Adrenal gland (tissue), 12 donors: Measurements from ENCODE around the gene EIF2D. TPM values are rescaled to one million over a fixed set of nuclear protein-coding genes. Genes with fewer than 3 reads are reported as not detected.

Source experiments
- DNase-seq, 7 donors: peaks; one replicate each; pipeline ENCODE4 v3.0.0-alpha.2; 2019 to 2020
- H3K27ac ChIP-seq, 5 donors: fragments of 200-600 bp; sonication (generic) in 4 of 5; 1 replicate in 3 of 5; 2 replicates in 2 of 5; pipeline versions ENCODE4 v1.5.1 to v1.8.0; 2016 to 2020; ENCODE audit warnings: mild to moderate bottlenecking in 1 of 5
- H3K27me3 ChIP-seq: fragments of 200-600 bp; 2 replicates; pipeline ENCODE4 v1.8.0; 2021
- H3K36me3 ChIP-seq, 2 donors: fragments of 200-600 bp; replicated peaks in 1 of 2; 1 replicate in 1 of 2; 2 replicates in 1 of 2; pipeline versions ENCODE4 v1.5.1 to v1.8.0; 2018 to 2022
- H3K4me1 ChIP-seq, 2 donors: fragments of 200-600 bp; replicated peaks in 1 of 2; 1 replicate in 1 of 2; 2 replicates in 1 of 2; pipeline versions ENCODE4 v1.5.1 to v1.8.0; 2018 to 2021
- H3K4me3 ChIP-seq, 4 donors: fragments of 200-600 bp; sonication (generic) in 3 of 4; one replicate each; pipeline ENCODE4 v1.5.1; 2016 to 2018
- H3K9me3 ChIP-seq, 3 donors: fragments of 200-600 bp; sonication (generic) in 1 of 3; replicated peaks in 1 of 3; 1 replicate in 2 of 3; 2 replicates in 1 of 3; pipeline versions ENCODE4 v1.5.1 to v1.8.0; 2016 to 2021
- POLR2A ChIP-seq, 2 donors: fragments of 450-650 bp; IDR thresholded peaks; one replicate each; pipeline ENCODE4 v1.6.1; 2017; ENCODE audit warnings: antibody characterized with exemption in 2 of 2, mild to moderate bottlenecking in 2 of 2, moderate library complexity in 1 of 2
- WGBS, 4 donors: extraction: QIAGEN DNeasy Blood & Tissue Kit in 2 of 4; methylation state at CpG; one replicate each; pipeline versions ENCODE4 v1.1.5 to v1.1.7; 2013 to 2017; 5-methylcytosine and 5-hydroxymethylcytosine counted together
- intact Hi-C, 2 donors: fragments of 100-400 bp; cut with DNase I; formaldehyde crosslinking; loops; one replicate each; pipeline versions ENCODE4 v1.14.1 to v1.15.0; 2022 to 2023
- polyA plus RNA-seq, 3 donors: library from polyadenylated mRNA; stranded (reverse); fragments of 200-250 nt in 2 of 3; fragments of 350-450 nt in 1 of 3; fragmentation: Illumina TruSeq in 1 of 3; extraction: RNeasy Lipid Tissue Mini Kit (QIAGEN cat#74804) in 1 of 3; gene quantifications; one replicate each; pipeline ENCODE4 v1.2.3, GENCODE V29; 2013 to 2014
- total RNA-seq, 9 donors: library from RNA; depleted of rRNA in 4 of 9; stranded (reverse); fragments of >200 nt in 4 of 9; fragments of 120-200 nt in 1 of 9; fragmentation: NEBNext Ultra II Directional in 1 of 9; extraction: Animal tissue kit (Norgen Biotek cat#: 25700) in 1 of 9; gene quantifications; one replicate each; pipeline versions ENCODE4 v1.1.0 to v1.2.4, GENCODE V29; 2013 to 2023
- TF ChIP-seq, protein P1 (sequence below), 6 experiments: fragments of 450-650 bp in 4 of 6; fragments of 200-600 bp in 2 of 6; sonication (generic) in 1 of 6; IDR thresholded peaks; 1 replicate in 5 of 6; 2 replicates in 1 of 6; pipeline versions ENCODE4 v1.5.1 to v1.8.0; 2016 to 2021; ENCODE audit warnings: antibody characterized with exemption in 6 of 6, mild to moderate bottlenecking in 2 of 6, moderate library complexity in 1 of 6
- donor health status: healthy with polysubstance abuse.
- donor health status: Bipolar disorder and iron deficiency.
- donor health status: DM: yes; HTN: yes; CAD: no.
- donor health status: DM: no; HTN: no; CAD: no.
- donor health status: DM: no; HTN: no; CAD: no.
- donor health status: DM: yes; HTN: yes; CAD: no.

Gene EIF2D
- total and polyA plus RNA-seq, 12 donors = 31.6 to 95.4 (median 54.0) TPM

DNA sequence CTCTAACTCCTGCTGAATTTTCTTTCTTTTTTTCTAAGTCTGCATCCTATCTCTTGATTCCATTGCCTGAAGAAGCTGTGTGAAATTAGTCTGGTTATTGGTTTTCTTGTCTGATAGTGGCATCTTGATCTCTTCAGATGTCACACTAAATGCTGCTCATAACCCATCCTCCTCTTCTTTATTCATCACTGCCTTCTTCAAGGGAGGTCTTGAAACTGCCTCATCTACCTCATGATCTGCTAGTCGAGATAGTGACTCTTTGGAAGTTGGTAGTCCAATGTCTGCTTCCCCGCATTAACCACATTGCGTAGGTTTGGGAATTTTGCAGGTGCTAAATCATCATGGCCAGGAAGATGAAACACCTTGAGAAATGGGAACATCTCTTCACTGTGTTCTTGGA lies 38.7 kb upstream of the EIF2D start:
- H3K4me3 ChIP-seq = no peak overlapping the region
- H3K27me3 ChIP-seq = no peaks in the 10 kb centered on the region
- no peaks in the 10 kb centered on the region for H3K4me1 ChIP-seq
- intact Hi-C loops = no loop called here
- no peak overlapping the region for H3K27ac ChIP-seq
- TF ChIP-seq, protein P1, sequence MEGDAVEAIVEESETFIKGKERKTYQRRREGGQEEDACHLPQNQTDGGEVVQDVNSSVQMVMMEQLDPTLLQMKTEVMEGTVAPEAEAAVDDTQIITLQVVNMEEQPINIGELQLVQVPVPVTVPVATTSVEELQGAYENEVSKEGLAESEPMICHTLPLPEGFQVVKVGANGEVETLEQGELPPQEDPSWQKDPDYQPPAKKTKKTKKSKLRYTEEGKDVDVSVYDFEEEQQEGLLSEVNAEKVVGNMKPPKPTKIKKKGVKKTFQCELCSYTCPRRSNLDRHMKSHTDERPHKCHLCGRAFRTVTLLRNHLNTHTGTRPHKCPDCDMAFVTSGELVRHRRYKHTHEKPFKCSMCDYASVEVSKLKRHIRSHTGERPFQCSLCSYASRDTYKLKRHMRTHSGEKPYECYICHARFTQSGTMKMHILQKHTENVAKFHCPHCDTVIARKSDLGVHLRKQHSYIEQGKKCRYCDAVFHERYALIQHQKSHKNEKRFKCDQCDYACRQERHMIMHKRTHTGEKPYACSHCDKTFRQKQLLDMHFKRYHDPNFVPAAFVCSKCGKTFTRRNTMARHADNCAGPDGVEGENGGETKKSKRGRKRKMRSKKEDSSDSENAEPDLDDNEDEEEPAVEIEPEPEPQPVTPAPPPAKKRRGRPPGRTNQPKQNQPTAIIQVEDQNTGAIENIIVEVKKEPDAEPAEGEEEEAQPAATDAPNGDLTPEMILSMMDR (IDR thresholded peaks at IDR 0.05) = no peak
- no peak for TF ChIP-seq POLR2A (IDR thresholded peaks at IDR 0.05)
- 93 to 100% (median 96%) methylated on average over 3 of the region's 3 CpGs for WGBS, 4 donors
- no peak for DNase-seq
- no peaks in the 10 kb centered on the region for H3K9me3 ChIP-seq
- H3K36me3 ChIP-seq = no peaks in the 10 kb centered on the region

DNA sequence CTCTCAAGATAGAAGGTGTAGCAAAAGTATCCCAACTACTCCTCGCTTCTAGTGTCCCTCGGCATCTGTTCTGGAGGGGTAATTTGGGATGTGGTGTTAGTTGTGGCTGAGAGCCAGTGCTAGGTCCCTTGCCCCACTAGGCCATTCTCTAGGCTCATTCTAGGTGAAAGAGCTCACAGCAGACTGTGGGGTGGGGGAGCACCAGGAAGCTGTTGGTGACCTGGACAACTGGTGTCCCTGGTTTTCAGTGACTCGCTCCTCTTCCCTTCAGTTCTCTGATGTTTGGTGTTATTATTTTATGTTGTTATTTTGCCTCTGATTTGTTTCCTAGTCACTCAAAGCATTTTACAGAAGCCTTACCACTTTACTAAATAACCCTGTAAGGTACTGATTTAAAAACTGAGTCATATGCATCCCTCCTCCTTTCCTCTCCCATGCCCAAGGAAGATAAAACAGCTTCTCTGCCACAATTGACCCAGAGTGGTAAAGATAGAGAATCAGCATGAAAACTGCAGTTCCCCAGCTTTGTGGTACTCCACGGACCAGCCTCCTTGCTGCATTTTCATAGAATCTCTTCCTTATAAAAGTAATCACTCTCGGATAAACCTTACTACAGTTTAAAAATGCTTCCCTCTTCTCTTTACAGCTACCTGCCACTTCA lies 37.1 kb upstream of the EIF2D start:
- no peak overlapping the region for H3K27ac ChIP-seq
- no peaks in the 10 kb centered on the region for H3K4me1 ChIP-seq
- no peak for TF ChIP-seq POLR2A (IDR thresholded peaks at IDR 0.05)
- TF ChIP-seq, protein P1 (IDR thresholded peaks at IDR 0.05) = no peak
- no peaks in the 10 kb centered on the region for H3K27me3 ChIP-seq
- DNase-seq = no peak
- intact Hi-C loops = no loop called here
- no peak overlapping the region for H3K4me3 ChIP-seq
- WGBS, 4 donors = 89 to 93% (median 91%) methylated on average over 5 of the region's 5 CpGs
- no peaks in the 10 kb centered on the region for H3K9me3 ChIP-seq
- H3K36me3 ChIP-seq = no peaks in the 10 kb centered on the region

DNA sequence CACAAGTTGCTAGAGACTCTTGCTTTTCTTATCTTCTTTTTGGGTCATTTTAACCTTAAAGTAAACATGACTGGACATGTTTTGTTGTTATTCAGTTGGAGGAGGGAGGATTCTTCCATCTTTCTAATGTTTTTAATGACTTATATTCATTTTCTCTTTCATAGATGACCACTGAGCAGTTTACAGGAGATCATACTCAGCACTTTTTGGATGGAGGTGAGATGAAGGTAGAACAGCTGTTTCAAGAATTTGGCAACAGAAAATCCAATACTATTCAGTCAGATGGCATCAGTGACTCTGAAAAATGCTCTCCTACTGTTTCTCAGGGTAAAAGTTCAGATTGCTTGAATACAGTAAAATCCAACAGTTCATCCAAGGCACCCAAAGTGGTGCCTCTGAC lies 35.0 kb upstream of the EIF2D start:
- Histone ChIP-seq H3K36me3 (no peaks in the 10 kb centered on the region), H3K9me3 (no peaks in the 10 kb centered on the region), H3K27ac (no peak overlapping the region), H3K4me3 (no peak overlapping the region), H3K27me3 (no peaks in the 10 kb centered on the region), H3K4me1 (no peaks in the 10 kb centered on the region)
- TF ChIP-seq POLR2A (IDR thresholded peaks at IDR 0.05) = no peak
- TF ChIP-seq, protein P1 (IDR thresholded peaks at IDR 0.05) = no peak
- no peak for DNase-seq
- intact Hi-C loops = no loop called here

DNA sequence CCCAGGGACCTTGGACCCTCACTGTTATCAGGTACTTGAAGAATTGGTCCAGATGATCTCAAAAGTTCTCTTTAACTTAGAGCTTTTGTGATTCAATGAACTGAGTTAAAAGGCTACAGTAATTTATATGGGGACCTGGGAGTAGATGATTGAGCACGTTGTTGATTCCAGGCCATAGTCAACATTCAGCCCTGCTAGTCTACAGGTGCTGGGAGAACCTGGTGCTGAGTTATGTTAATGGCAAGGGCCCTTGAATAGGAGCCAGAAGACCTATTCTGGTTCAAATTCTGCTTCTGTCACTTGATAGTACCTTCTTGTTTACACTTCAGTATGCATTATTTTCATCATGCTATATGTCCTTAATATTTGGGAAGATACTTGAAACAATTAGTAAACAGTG lies 34.2 kb upstream of the EIF2D start:
- no peak for DNase-seq
- H3K27ac ChIP-seq = no peak overlapping the region
- H3K9me3 ChIP-seq = no peaks in the 10 kb centered on the region
- 80 to 100% (median 94%) methylated on average over 1 of the region's 1 CpG for WGBS, 4 donors
- TF ChIP-seq, protein P1 (IDR thresholded peaks at IDR 0.05) = no peak
- TF ChIP-seq POLR2A (IDR thresholded peaks at IDR 0.05) = no peak
- intact Hi-C loops = no loop called here
- no peaks in the 10 kb centered on the region for H3K27me3 ChIP-seq
- H3K4me1 ChIP-seq = no peaks in the 10 kb centered on the region
- no peaks in the 10 kb centered on the region for H3K36me3 ChIP-seq
- no peak overlapping the region for H3K4me3 ChIP-seq
